Activated CD4-positive, alpha-beta T cell treated with anti-CD3 and anti-CD28 coated beads for 4 hours (primary cell): ENCODE data around the gene CYTH1.

ENCODE experiments used
- DNase-seq, 2 donors: peaks; one replicate each; pipeline ENCODE4 v3.0.0-alpha.2; 2020

The CYTH1 gene, protein sequence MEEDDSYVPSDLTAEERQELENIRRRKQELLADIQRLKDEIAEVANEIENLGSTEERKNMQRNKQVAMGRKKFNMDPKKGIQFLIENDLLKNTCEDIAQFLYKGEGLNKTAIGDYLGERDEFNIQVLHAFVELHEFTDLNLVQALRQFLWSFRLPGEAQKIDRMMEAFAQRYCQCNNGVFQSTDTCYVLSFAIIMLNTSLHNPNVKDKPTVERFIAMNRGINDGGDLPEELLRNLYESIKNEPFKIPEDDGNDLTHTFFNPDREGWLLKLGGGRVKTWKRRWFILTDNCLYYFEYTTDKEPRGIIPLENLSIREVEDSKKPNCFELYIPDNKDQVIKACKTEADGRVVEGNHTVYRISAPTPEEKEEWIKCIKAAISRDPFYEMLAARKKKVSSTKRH

DNA sequence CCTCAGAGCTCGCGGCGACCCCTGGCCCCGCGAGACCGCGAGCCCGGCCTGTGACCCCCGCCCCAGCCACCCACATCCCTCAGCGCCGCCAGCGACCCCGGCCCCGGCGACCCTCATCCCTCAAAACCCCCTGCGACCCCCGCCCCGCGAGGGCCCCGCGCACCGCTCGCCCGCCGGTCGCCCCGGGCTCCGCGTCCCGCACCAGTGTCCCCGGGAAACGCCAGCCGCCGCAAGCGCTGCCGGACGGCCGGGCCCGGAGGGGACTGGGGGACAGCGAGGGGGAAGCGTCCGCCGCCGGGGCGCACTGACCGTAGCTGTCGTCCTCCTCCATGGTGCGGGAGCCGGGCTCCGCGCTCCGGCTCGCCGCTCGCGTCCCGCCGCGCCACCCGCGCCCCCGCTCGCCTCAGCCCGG is at the start of gene CYTH1:
TSS of gene CYTH1 (minus strand) at position 381 of the 412 bp plus-strand sequence. CDS start at position 331, 50 bp downstream.
- DNase-seq = no peak

DNA sequence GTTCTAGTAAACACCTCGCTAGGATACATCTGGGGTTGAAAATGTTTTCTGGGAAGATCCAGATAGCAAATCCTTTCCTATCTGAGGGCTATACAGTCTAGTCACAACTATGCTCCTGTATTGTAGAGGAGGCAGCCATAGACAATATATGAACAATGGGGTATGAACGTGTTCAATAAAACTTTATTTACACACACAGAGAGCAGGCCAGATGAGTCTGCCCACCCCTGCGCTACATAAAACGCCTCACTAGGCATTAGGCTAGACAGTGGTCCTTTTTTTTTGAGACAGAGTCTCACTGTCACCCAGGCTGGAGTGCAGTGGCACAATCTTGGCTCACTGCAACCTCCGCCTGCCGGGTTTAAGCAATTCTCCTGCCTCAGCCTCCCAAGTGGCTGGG is 47.4 kb upstream of the CYTH1 start:
- no peak for DNase-seq

DNA sequence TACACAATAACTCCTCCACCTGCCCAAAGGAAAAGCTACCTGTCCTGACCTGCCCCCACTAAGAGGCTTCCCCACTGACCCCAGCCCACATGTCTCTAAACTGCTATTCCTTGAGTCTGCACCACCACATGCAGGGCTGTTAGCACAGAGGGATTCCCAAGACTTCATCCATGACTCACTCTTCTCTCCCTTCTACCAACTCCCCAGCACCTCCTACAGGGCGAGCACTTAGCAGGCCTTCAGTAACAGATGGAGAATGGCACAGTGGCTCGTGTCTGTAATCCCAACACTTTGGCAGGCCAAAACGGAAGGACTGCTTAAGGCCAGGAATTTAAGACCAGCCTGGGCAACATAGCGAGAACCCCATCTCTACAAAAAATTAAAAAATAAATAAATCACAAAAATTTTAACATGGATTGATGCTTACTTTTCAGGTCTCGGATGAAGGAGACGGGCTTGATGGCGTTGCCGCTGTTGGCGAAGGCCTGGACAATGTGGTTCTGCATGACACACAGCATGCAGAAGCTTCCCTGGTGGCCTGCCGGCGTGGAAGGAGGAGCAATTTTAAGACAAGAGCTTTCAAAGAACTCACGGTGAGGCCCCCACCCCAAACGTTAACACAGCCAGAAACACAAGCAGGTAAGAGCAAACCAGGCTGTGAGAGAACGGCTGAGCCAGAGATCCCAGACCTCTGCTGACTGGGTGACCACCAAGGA is 46.6 kb upstream of the CYTH1 start:
- DNase-seq = peak in 1 of 2 donors; percentile 29

DNA sequence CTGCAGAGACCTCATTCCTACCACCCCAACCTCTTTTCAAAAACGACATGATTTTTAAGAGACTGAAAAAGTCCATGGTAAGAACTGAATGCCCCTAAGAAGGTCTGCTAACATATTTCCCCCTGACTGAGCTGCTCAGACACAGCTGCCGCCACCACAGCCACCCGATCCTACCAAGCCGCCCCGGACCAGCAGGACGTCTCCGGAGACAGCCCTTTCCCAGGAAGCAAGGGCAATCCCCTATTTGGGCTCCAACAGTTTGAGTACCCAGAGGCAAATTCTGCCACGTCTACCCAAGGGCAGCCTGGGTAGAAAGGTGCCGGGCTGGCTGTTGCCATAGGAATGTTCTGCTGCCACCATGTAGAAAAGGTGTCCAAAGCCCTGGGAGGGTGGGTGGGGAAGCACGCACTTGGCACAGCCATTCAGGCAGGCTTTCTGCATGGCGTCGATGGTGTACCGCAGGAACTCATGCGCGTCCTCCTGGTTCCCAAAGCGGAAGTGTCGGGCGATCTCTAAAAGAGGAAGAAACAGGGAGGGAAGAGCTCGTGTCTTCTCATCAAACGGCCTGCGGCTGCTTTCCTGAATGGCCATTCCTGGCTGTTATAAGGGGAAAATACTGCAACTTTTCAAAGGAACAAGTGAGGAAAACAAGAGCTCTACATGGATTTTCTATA is 44.9 kb upstream of the CYTH1 start:
- DNase-seq = no peak

DNA sequence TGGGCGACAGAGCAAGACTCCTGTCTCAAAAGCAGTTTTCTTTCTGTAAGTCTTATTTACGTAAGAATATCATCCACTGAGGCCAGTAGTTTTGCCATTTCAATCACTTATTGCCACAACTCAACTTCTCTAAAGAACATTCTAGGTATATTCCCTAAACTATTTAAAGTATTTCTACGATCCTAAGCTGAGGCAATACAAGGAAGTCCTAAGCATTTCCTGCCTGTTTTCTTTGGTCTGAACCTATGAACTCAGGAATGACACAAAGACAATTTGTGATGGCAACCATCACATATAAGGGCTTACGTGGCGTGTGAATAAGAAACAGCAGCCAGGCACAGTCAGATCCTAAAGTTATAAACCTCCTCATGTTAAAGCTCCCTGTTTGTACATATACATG is 44.3 kb upstream of the CYTH1 start:
- no peak for DNase-seq

DNA sequence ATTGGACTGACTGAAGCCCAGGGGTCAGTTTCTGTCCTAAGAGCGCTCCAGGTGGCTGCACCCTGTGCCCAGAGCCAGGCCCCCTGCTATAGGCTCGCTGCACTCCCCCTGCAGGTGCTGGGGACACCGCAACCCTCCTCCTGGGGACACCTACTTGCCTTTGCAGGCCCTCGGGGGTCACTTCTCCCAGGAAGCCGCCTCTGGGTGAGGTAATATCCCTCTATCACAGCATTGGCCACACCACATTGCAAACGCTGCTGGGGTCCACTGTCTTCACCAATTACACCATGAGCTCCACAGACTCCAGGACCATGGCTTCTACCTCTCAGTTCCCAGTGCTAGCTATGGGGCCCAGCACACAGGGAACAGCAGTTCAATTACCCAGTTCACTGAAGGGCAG is 43.6 kb upstream of the CYTH1 start:
- DNase-seq = no peak

DNA sequence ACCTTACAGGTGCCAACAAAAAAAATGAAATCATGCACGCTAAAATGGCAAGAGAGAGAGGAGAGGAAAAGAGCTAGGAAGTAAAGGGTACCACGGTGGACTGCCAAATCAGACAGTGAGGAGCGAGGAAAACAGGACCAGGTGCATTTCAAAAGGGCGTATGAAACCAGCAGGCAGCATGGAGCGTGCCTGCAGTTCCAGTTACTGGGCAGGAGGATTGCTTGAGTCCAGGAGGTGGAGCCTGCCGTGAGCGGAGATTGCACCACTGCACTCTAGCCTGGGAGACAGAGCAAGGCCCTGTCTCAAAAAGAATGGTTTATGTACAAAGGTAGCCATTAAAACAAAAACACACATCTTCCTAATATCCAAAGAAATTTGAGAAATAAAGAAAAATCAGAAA is 42.2 kb upstream of the CYTH1 start:
- DNase-seq = no peak

DNA sequence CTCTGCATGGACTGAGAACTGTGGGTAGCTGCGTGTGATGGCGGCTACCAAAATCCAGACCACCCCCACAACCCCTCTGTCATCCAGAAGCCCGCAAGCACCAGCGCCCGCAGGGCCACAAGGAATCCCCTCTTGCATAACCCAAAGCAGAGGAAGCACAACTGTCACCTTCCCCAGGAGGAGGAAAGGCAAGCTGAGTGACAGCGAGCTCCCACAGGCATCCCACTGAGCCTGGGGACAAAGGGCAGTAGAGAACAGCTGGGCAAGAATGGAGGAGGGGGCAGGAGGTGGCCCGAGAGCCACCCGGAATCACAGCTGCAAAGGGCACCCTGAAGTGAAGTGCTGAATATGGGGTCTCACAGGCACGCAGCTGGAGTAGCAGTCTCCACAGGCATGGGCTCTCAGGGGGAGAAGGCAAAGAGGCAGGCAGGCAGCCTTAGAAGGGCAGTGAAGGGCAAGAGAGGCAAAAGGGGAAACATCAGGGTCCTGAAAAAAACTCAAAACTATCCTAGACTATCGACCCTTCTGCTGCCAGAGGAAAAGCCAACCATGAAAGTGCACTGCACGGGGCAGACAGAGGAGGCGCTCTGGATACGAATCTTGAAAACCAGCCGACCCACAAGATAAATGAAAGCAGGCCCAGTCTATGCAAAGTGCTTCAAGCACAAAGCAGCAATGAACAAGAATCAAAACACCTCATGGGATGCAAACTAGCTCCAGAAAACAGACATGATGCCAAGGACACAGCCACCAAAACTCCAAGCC is 41.4 kb upstream of the CYTH1 start:
- no peak for DNase-seq

DNA sequence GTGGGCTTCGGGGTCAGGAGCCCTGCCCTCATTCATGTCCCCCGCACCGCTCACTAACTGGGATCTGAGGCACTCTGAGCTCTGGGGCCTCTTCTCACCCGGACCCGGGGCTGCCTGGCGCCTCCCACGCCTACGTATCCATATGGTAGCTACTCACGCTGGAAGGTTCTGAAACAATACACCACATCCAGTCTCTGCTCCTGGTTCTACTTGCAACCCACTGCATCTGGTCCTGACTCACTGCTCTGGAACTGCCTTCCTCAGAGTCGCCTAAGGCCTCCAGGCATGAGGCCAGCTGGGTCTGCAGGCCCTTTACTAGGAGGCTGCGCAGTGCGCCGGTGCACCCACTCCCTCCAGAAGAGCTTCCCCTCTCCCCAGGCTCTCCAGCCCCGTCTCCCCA is 40.5 kb upstream of the CYTH1 start:
- DNase-seq = no peak

DNA sequence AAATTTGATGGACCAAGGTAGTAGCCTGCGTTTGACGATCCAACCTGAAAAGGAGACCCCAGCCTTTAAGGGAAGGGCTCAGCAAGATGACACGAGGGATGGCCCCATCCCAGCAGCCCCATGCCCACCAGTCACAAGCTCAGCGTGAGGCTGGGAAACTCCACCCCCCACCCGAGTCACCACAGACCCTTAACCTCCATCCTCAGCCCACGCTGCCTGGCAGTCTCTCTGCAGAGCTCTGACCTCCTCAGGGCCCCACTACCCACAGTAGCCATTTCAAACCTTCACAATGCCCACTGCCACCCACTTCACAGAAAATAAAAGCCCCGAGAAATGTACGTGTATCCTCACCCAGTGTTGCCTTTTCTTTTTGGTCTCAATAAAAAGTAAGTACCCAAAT is 39.9 kb upstream of the CYTH1 start:
- DNase-seq = no peak

DNA sequence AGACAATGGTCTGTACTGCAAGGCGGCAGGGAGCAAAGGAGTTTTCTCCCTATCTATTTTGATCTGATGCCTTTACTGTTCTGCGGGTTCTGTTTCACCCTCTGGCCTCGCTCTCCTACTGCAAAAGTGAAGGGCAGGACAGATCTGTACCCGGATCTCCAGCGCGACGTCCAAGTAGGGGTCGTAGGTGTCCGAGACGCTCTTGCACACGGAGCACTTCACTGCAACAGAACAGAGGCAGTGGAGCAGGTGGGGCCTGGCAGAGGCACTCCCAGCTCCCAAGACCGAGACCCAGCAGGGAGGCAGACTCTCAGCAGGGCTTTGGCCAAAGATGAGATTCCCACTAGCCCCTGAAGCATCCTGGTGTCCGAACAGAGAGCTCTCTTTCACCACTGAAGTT is 38.8 kb upstream of the CYTH1 start:
- no peak for DNase-seq

DNA sequence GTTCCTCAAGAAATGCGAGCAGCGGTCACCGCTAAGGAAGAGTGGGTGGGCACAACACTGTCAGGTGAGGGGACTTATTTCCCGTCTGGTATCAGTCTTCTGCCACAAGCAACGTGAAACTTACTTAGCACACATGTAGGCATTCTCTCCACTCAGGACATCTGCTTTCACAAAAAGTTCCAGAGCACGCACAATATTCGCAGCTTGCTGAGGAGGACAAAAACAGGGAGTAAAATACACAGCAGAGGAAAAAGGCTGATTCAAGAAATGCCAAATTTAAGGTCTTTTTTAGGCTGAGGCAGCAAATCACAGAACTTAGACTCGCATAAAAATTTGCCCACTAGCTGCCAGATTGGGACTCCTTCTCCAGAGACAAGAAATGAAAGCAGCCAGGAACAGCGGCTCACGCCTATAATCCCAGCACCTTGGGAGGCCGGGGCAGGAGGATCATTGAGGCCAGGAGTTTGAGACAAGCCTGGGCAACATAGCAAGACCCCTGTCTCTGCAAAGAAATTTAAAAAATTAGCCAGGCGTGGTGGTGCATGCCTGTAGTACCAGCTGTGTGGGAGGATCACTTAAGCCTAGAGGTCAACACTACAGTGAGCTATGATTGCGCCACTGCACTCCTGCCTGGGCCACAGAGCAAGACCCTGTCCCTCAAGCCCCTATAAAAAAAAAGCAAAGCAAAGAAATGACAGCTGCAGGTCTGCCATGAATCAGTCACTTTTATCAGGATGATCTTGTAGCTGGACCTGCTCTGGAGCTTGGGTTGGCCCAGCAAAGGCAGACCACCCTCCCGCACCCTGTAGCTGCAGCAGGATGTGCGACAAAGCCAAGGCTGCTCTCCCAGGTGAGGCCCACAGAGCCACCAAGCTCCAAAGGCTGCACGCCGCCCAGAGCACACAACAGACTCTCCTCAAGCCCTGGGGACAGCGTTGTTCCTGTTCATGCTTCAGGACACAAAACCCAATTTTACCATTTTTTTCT is 38.0 kb upstream of the CYTH1 start:
- DNase-seq = no peak

DNA sequence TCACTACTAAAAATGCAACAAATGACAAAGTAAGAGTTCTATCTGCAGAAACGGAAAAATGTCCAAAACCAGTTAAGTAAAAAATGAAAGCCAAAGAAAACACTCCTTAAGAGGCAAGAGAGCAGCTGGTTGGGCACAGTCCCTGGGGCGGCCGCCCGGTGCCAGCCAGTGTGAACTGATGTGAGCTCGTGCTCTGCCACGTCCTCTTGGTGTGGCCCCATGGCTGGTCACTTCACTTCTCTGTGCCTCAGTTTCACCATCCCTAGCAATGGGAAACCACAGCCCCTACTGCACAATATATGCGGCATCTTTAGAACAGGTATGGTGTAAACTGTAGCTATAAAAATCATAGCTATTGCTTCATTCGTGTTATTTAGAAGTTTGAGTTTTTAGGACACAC is 37.3 kb upstream of the CYTH1 start:
- DNase-seq = no peak

DNA sequence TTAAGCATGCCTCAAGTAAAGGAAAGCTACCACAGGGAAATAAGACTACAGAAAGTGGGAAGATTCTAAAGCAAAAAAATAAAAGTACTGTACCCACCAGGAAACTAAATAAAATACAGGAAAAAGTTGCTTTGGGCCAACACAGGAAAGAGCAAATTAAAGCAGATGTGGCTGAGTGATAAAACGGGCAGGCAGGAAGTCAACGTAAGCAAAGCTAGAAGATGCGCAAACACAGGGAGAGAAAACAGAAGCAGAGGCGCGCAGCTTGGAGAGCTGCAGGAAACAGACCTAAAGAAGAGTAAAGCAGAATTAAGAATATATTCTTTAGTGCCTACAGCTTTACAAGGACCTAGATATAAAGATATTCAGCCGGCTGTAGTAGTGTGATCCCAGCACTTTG is 36.9 kb upstream of the CYTH1 start:
- DNase-seq = peak; percentile 37 to 39

DNA sequence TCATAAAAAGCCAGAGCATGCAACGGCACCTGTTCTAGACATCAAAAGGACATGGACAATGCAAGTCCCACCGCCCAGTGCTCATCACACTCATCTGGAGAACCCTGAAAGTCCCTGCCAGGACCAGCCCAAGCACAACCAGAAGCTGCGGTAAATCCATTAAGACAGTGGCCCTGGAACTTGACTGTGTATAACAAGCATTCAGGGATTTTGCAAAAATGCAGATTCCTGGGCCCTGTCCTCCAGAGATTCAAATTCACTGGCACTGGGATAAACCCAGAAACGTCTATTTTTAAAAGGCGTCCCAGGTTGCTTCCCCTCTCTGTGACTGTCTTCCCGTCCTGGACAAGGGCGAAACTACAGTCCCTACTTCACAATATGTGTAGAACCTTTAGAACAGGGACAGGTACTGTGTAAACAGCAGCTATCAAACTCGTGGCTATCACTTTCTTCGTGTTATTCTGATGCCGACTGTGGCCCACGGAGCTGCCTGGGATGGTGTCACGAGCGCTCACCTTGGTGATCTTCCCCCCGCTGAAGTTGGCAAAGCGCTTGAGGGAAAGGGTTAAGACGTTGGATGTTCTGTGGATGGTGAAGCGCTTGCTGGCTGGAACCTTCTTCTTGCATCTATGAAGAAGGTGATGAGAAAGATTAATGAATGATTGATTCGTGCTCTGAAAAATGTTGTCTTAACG is 36.2 kb upstream of the CYTH1 start:
- no peak for DNase-seq

DNA sequence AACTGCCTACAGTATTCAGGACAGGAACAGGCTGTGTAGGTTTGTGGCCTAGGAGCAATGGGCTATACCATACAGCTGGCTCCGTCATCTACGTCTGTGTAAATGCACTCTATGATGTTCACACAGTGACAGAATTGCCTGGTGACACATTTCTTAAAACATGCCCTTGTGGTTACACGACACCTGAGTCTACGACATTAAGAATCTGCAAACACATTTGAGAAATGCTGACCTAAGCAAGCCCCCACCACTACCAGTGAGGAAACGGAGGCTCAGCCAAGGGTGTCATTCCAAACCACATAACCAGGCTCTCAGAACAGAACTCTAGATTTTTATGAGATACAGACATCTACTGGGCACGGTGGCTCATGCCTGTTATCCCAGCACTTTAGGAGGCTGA is 35.0 kb upstream of the CYTH1 start:
- DNase-seq = peak; percentile 50 to 59

DNA sequence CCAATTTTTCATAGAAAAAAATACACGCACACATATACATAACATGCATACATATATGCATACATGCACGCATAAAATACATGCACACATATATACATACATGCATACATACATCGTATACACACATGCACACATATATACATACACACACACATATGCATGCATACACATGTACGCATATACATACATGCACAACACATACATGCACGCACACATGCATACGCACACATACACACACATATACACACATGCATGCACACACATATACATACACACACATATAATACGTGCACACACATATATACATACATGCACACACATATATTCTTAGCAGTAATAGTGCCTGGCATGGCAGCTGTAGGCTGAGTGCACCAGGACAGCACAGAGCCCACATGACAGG is 33.6 kb upstream of the CYTH1 start:
- DNase-seq = no peak

DNA sequence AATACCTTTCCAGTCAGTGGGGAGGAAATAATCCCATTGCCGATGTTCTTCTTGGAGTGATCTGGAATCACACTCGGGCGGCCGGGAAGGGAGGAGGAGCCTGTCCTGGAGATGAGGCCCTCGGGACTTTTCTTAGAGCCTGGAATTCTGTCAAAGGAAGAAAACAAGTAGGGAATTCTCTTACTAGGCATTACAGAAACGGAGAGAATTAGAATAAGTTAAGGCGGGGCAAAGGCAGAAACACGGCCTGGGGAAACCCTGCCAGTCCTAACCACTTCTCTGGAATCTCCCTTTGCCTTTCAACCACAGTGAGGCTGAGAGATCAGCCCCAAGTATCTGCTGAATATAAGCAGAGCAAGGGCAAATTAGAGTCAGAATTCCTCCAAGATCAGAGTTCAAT is 30.8 kb upstream of the CYTH1 start:
- DNase-seq = no peak

DNA sequence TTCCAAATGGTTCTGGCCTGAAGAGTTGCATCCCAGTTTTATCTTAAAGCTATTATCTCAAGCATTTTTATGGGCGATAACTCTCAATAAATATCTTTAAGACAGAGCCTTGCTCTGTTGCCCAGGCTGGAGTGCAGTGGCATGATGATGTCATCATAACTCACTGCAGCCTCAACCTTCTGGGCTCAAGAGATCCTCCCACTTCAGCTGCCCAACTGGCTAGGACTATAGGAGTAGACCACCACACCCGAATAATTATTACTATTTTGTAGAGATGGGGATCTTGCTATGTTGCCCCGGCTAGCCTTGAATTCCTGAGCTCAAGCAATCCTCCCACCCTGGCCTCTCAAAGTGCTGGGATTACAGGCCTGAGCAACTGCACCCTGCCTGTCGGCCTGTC is 26.1 kb upstream of the CYTH1 start:
- no peak for DNase-seq

DNA sequence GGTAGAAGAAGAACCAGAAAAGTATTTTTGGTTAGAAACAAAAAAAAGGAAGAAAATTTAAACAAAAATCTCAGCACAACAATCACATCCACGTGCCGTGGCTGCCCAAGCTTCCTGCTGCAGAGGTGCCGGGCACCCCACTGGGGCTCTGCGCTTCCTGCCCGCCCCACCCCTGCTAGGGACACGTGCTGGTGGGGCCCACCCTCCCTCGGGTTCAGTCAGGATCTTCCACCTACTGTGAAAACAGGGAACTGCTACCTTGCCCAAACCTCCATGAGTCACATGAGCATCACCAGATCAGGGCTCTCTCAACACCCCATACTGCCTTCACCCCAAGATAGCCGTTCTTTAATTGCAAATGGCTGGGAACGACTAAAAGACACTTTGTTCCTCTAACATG is 24.4 kb upstream of the CYTH1 start:
- peak in 1 of 2 donors; percentile 63 for DNase-seq

DNA sequence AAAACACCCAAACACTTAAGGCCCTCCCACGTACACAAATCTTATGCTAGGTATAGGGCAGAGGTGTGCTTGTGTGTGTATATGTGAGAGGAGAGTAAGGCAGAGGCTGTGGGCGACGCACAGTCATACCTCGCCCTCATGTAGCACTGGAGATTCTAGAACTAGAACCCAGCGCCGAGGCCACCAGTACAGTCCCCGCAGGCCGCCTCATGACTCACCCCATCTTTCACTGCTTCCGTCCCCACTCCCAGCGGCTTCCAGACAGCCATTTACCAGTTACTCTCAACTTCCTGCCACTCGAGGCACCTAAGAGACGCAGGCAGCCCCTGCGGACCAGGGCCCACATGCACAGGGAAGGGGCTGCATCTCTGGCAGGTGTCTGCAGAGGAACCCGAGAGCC is 23.2 kb upstream of the CYTH1 start:
- peak; percentile 77 to 85 for DNase-seq
